KMS-11 (cell line): ENCODE measurements around the gene TFEB.

Experiments used
- H2AFZ ChIP-seq: fragments of 200-600 bp; sonication (generic); 2 replicates; pipeline ENCODE4 v1.6.1; 2016; ENCODE audit warnings: antibody characterized with exemption, mixed run types, low read depth
- H3K27ac ChIP-seq: fragments of 200-600 bp; sonication (generic); 2 replicates; pipeline ENCODE4 v1.6.1; 2016; ENCODE audit warnings: mild to moderate bottlenecking, mixed run types
- H3K27me3 ChIP-seq: fragments of 200-600 bp; sonication (generic); 2 replicates; pipeline ENCODE4 v1.6.1; 2017; ENCODE audit warnings: mild to moderate bottlenecking, low read depth, mixed run types, moderate library complexity; ENCODE audit not compliant: insufficient read depth
- H3K36me3 ChIP-seq: fragments of 200-600 bp; sonication (generic); 2 replicates; pipeline ENCODE4 v1.6.1; 2017; ENCODE audit warnings: mild to moderate bottlenecking, mixed run types; ENCODE audit not compliant: insufficient read depth
- H3K4me1 ChIP-seq: fragments of 200-600 bp; sonication (generic); 2 replicates; pipeline ENCODE4 v1.6.1; 2016; ENCODE audit warnings: mild to moderate bottlenecking, low read depth, mixed run types; ENCODE audit not compliant: poor library complexity, severe bottlenecking
- H3K4me2 ChIP-seq: fragments of 200-600 bp; sonication (generic); 2 replicates; pipeline ENCODE4 v1.7.0; 2016; ENCODE audit warnings: mild to moderate bottlenecking, mixed run types
- H3K4me3 ChIP-seq: fragments of 200-600 bp; sonication (generic); IDR thresholded peaks from 2 replicates; pipeline ENCODE4 v1.6.1; 2017; ENCODE audit warnings: low read depth, low read length, mixed read lengths; ENCODE audit not compliant: insufficient read depth
- H3K79me2 ChIP-seq: fragments of 200-600 bp; sonication (generic); 2 replicates; pipeline ENCODE4 v1.6.1; 2016; ENCODE audit warnings: low read depth, mixed run types; ENCODE audit not compliant: insufficient read depth
- H3K9ac ChIP-seq: fragments of 200-600 bp; sonication (generic); 2 replicates; pipeline ENCODE4 v1.6.1; 2016; ENCODE audit warnings: mild to moderate bottlenecking, mixed run types
- H4K20me1 ChIP-seq: fragments of 200-600 bp; sonication (generic); 2 replicates; pipeline ENCODE4 v1.6.1; 2016; ENCODE audit warnings: mild to moderate bottlenecking, mixed run types; ENCODE audit not compliant: insufficient read depth
- CTCF ChIP-seq: fragments of 200-600 bp; sonication (generic); conservative IDR thresholded peaks from 2 replicates; pipeline ENCODE4 v1.6.1; 2017; ENCODE audit warnings: low read depth, mild to moderate bottlenecking, antibody characterized with exemption, low read length, moderate library complexity, mixed read lengths

Gene TFEB

DNA sequence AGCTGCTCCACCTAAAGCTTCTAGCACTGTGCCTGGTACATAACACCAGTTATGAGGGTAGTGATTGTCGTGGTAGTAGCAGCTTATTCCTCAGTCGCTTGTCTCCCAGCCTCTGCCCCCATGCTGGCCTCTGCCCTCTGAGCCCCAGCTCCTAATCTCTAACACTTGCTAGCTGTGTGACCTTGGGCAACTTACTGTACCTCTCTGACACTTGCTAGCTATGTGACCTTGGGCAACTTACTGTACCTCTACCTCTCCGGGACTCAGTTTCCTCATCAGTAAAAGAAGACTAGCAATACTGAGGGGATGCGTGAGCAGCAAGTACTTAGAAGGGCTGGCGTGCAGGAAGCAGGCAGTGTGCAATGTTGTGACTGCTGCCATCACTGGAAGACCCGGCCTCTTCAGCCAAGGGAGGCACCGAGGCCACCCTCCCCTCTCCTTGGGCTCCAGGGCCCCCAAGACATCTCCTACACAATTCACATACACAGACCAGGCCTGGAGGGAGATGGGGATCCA lies 87.3 kb downstream of the TFEB start:
- Histone ChIP-seq H3K27me3 (peaks cover 47% of the 10 kb centered on the region; the same call in 1 of the 2 replicates), H4K20me1 (no peaks in the 10 kb centered on the region), H3K4me1 (no peaks in the 10 kb centered on the region), H3K27ac (no peak overlapping the region), H3K36me3 (no peaks in the 10 kb centered on the region), H2AFZ (no peak overlapping the region), H3K9ac (no peak overlapping the region), H3K4me2 (no peak overlapping the region), H3K4me3 (no peak overlapping the region), H3K79me2 (no peaks in the 10 kb centered on the region)
- TF ChIP-seq CTCF, result no peak

DNA sequence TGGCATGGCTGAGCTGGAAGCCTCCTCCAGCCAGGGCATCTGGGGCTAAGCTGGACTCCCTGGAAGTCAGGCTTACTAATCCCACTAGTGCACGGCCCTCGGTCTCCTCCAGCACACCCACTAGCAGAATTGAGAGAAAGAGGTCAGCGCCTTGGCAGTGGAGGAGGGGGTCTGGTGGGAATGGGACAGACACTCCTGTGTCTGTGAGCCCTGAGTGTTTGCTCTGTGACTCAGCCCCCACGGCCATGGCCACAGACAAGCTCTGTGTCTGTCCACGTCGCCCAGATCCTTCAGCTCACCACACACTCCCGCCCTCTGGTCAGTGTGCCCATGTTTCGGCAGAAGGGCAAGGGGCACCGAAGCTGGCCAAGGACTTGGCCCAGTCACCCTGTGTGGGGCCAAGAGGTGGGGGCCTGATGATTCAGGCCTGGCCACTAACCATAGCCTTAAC lies 88.3 kb downstream of the TFEB start:
- no peaks in the 10 kb centered on the region for H4K20me1 ChIP-seq
- H3K36me3 ChIP-seq, result no peaks in the 10 kb centered on the region
- H3K79me2 ChIP-seq, result no peaks in the 10 kb centered on the region

DNA sequence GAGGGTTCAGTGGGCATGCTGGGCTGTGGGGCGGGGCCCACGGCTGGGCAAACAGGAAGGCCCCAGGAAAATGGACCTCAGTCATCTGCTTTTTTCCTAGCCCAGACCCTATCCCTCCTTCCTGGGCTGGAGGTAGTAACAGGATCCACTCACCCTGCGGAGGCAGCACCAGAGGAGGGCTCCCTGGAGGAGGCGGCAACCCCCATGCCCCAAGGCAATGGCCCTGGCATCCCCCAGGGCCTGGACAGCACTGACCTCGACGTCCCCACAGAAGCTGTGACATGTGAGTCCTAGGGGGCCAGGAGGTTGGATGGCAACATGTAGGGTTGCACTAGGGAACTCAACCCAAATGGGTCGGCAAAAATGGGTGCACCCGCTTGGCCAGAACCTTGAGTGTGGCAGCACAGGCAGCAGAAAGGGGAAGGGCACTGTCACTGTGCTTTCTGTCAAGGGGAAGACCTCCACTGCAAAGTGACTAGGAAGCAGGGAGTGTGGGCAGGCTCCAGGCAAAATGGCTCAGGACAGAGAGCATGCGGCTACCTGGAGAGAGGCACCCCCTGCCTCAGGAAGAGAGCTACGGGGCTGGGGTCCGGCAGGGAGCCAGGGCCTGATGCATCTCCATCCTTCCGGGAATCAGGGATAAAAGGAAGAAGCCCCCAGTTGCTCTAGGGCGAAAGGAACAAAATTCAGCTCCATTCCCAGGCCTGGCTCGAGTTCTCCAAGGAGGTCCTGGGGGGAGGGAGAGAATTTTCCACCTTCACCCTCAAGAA lies 89.2 kb downstream of the TFEB start:
- H4K20me1 ChIP-seq, result no peaks in the 10 kb centered on the region
- H3K4me1 ChIP-seq, result no peaks in the 10 kb centered on the region
- peaks cover 42% of the 10 kb centered on the region; the same call in 1 of the 2 replicates for H3K27me3 ChIP-seq
- H3K36me3 ChIP-seq, result no peaks in the 10 kb centered on the region
- TF ChIP-seq CTCF, result no peak
- no peak overlapping the region for H2AFZ ChIP-seq
- H3K4me2 ChIP-seq, result no peak overlapping the region
- no peak overlapping the region for H3K4me3 ChIP-seq
- no peak overlapping the region for H3K27ac ChIP-seq
- no peak overlapping the region for H3K9ac ChIP-seq
- no peaks in the 10 kb centered on the region for H3K79me2 ChIP-seq

More for the DNA sequence above, 88.3 kb downstream of the TFEB start:
- Histone ChIP-seq H3K27ac (no peak overlapping the region), H3K27me3 (peaks cover 46% of the 10 kb centered on the region; the same call in 1 of the 2 replicates), H3K4me2 (no peak overlapping the region), H3K4me1 (no peaks in the 10 kb centered on the region), H3K9ac (no peak overlapping the region), H2AFZ (no peak overlapping the region), H3K4me3 (no peak overlapping the region)
- no peak for TF ChIP-seq CTCF

GRCh38 chr6:41645007-41645618 lies 90.3 kb downstream of the TFEB start:
- Histone ChIP-seq H3K4me2 (no peak overlapping the region), H3K9ac (no peak overlapping the region), H2AFZ (no peak overlapping the region), H3K36me3 (no peaks in the 10 kb centered on the region), H3K27me3 (peaks cover 49% of the 10 kb centered on the region; the same call in 1 of the 2 replicates), H4K20me1 (no peaks in the 10 kb centered on the region), H3K79me2 (no peaks in the 10 kb centered on the region), H3K27ac (no peak overlapping the region), H3K4me3 (no peak overlapping the region), H3K4me1 (no peaks in the 10 kb centered on the region)
- TF ChIP-seq CTCF, result no peak
